GM19023 (cell line): Measurements from ENCODE around the gene KHDC4.

Experiments used
- ATAC-seq: cut with Tn5 transposase; IDR thresholded peaks from one replicate; pipeline ENCODE4 v1.9.1; 2021; ENCODE audit warnings: mild to moderate bottlenecking, moderate library complexity; ENCODE audit not compliant: unreplicated experiment

The KHDC4 gene

DNA sequence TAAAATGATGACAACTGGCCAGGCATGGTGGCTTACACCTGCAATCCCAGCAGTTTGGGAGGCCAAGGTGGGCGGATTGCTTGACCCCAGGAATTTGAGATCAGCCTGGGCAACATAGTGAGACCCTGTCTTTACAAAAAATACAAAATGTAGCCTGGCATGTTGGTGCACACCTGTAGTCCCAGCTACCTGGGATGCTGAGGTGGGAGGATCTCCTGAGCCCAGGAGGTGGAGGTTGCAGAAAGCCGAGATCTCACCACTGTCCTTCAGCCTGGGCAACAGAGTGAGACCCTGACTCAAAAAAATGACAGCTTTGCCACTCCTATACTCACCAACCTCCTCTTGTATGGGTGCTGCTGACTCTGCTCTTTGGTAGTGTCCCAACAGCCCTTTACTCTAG is 56.3 kb downstream of the KHDC4 start:
- no peak for ATAC-seq

DNA sequence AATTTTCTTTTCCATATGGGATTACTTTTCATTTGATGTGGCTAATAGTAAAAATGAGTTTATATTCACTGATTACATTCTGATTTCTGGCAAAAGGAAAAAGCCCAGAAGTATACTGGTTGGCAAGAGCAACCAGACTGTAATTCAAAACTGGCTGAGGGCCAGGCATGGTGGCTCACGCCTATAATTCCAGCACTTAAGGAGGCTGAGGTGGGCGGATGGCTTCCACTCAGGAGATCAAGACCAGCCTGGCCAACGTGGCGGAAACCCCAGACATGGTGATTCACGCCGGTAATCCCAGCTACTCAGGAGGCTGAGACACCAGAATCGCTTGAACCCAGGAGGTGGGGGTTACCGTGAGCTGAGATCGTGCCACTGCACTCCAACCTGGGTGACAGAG is 60.4 kb downstream of the KHDC4 start:
- no peak for ATAC-seq

DNA sequence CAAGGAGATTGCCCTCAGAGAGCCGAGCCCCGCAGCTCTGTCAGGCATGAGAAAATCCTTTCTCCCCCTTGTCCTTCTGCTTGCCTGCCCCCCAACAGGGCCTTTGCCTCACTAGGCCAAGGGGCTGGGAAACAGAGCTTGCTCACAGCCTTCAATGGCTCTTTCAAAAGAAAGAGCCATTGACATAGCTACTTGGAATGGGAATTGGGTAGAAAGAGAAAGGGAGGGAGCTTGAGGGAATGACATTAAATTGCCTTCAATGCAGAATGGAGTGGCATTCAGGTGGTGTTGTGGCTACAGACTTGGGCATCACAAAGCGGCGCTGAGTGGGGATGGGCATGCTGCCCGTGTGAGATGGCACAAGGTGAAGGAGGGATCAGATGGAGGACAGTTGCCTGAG is 61.7 kb downstream of the KHDC4 start:
- ATAC-seq: no peak

DNA sequence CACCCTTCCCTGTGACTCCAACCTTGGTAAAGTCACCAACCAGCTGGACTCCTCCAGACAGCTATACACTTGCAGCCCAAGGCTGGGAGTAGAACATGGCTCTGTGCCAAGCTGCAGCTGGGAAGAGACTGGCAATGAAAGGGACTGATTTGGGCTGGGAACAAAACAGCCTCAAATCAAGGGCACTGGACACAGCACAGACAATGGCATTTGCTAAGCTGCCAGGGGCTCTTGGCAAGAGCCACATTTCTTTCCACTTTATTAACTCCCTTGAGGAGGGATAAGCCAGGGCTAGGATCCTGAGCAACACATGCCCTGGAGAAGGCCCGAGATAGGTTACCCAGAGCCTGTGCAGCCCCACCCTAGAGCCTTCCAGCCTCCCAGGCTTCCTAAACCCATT is 62.8 kb downstream of the KHDC4 start:
- no peak for ATAC-seq

DNA sequence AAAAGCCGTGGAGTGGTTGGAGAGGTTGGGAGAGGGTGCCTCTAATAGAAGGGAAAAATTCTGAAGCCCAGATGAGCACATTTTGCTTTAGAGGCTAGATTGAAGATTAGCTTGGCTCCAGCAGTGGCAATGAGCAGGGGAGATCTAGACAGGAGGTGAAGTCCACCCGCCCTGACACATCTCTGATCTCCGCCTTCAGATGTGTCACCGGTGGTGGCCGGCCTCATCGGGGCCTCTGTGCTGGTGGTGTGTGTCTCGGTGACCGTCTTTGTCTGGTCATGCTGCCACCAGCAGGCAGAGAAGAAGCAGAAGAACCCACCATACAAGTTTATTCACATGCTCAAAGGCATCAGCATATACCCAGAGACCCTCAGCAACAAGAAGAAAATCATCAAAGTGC is 66.4 kb downstream of the KHDC4 start:
- ATAC-seq: no peak

DNA sequence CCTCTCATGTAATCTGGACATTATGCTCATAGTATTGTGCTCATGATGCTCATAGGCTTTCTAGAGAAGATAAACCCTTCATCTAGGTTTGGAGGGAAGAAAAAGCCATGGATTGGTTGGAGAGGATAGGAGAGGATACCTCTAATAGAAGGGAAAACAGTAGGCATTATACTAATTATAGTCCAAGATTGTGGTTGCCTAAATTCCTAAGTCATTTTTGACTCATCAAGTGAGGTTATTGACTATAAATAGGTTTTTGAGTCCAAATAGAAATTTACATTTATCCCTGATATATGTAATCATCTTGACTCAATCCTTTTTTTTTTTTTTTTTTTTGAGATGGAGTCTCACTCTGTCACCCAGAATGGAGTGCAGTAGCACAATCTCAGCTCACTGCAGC is 69.8 kb downstream of the KHDC4 start:
- ATAC-seq: no peak
